EH (cell line): ENCODE data around the gene ZBTB20.
A peak's percentile ranks its signal among the peaks of the same experiment; 100 is the strongest.

Source experiments
- DNase-seq: peaks from one replicate; pipeline ENCODE4 v3.0.0-alpha.2; 2015; ENCODE audit warnings: low read depth

The ZBTB20 gene

DNA sequence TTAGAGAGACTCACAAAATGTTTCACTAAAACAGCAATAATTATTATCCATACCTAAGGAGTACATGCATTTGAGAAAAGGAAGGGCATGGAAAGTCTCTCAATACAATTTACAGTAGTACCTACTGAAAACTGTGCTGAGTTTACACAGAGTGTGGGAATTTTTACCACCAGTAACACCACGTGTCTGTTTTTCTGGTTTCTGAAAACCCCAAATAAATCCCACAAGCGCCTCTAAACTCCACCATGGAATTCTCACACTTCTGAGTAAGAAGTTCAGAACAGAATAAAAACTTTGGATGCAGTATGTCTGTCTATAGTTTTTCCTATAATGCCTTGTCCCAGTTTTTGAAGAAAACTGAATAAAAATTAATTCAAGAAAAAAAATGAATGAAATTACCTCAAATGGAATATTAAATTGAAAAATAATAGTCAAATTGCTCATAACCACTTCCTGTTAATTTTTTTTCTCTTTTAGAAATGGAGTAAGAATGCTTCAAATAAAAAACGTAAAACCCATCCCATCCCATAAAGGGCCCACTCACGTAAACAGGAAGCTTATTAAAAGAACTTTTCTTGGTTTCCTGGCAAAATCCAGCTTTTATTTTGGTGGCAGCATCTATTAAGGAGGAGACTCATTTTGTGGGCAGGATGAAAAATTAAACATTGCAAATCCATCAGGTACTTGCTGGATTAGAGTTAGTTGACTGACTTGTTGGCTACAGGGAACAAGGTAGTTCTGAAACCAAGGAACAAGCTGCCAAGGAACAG lies 475.2 kb downstream of the ZBTB20 start:
- DNase-seq, result peak; percentile 22

DNA sequence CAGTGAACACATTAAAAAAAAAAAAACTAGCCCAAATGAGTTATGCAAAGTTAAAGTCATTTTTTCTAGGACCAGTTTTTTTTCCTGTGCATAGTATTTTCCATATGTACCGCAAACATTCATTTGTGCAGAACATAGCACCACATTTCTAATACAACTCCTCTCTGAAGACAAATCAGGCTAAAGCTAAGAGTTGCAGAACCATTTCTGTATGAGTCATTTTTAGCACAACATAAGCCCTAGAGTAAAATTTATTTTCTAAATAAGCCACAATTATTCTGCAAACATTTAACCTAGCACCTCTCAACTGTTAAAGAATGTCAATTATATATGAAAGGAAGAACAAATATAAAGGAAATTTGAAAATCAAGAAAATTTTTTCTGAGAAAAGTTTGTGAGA lies 477.5 kb downstream of the ZBTB20 start:
- peak; percentile 37 for DNase-seq

- DNase-seq, result no peak
Measured at GRCh38 chr3:114668099-114668498, 479.0 kb downstream of the ZBTB20 start.

DNA sequence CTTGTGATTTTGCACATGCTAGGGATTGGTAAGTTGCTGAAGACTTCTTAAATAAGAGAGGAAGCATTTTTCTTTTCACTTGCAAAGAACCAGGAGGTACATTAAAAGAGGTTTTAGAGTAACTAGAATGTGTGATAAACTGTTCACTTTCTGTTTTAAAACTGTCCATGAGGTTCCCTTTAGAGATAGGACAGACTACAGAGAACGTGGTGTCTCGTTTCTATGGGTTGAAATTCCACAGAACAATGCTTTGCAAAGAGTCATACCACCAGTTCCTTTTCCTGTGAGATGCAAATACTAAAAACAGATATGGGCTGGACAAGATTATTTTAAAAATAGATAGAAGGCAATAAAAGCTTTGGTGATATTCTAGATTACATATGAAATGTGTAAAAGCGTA lies 480.5 kb downstream of the ZBTB20 start:
- no peak for DNase-seq

- DNase-seq, result peak; percentile 39
Measured at GRCh38 chr3:114664006-114664405, 483.1 kb downstream of the ZBTB20 start.

DNA sequence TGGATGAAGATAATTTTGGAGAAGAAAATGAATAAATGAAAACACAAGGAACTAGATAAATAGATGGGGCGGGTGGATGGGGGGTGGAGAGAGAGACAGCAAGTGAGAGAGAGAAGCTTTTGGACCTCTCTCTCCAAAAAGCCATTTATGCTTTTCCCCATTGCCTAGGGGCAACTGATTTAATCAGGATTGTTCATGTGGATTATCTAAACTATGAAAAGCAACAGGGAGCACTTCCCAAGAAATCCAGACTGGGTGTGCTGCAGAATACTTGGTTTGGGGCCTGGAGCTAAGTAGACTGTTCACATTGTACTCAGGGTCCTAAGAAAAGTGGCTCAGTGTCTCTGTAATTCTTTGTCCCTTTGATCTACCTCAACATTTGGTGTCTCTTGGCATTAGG lies 486.3 kb downstream of the ZBTB20 start:
- peak; percentile 48 for DNase-seq

DNA sequence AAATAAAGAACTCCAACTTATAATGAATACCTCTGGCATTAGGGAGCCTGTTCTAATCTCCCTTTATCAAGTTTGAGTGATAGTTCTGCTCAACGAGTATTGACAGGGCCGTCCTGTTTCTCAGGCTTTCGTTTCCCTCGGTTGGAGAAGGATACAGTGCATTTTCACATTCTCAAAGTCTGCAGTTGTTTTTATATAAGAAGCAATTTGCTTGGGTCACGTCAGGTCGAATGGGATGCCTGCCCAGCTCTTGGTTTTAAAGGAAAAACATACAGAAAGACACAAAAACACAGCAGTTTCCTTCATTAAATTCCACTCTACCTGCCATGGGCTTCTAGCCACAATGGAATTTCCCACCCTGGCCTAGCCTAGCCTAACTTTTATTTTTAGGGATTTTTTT lies 487.0 kb downstream of the ZBTB20 start:
- peak; percentile 81 for DNase-seq

DNA sequence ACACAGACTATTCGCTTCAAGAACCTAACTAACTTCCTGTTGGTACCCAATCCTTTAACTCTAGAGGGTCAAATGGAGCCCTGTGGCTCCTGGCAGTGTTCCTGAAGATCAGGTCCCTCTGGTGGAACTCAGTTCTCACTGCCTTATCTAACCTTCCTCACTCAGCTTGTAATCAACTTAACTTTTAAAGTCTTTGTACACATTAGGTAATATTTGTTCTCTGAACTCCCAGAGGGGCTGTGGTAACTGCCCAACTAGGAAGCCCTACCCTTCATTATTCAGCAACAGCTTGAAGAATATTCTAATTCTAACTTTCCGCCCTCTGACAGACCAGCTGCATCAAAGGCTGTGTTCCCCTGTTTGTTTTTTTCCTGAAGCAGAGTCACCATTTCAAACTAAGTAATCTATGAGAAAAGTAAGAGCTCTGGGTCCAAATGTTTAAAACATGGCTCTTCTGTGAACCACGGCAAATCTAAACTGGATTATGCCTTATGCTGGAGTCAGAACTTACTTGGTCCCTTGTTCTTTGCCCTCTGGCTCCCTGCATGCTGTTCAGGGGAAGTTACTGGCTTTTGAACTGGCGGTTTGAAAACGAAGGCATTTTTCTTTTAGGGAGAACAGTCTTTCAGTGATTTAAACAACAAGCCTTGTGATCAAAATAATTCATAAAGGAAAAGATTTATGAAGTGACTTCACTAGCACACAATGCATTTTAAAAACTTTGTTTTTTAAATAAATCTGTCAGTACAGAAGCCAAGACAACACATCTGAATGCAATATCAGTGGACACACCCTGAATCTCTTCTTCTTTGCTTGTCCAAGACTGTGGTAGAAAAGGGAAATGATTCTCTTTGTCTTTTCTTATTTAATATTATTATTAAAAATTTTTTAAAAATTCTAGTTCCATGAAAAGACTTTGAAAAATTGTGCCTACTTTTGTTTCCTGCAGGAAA lies 487.7 kb downstream of the ZBTB20 start:
- DNase-seq, result no peak

DNA sequence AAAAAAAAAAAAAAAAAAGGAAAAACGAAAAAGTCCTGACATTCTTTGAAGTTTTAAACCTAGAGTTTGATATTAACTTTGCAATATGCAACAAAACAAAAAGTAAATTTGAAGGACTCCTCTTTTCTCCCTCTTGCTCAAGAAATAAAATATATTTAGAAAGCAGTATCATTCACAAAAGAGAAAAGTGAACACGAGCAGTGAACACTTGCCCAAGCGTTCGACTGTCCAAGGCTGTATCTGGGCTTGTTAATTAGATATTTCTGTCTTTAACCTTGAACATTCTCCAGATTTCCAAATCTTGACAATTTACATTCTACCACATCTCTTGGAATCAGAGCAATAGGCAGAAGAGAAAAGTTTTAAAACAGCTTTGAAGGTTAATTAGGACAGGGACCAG lies 495.5 kb downstream of the ZBTB20 start:
- no peak for DNase-seq

DNA sequence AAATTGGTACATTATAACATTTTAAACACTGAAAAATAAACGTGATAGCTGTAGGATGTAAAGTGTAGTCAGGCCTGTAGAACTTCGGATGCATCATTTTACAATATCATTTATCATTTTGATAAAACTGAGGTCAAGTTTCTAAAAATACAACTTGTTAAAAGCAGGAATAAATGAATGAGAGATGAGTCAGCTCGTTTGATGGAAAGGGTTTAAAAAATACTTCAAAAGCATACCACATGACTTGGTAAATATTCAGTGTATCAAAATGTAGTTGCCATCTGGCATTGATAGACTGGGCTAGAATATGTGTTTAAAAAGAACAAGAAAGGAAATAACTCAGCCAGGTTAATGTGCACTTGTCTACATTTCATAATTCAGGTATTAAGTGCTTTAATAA lies 496.3 kb downstream of the ZBTB20 start:
- peak; percentile 75 for DNase-seq

- peak; percentile 74 for DNase-seq
Measured at GRCh38 chr3:114649331-114649730, 497.8 kb downstream of the ZBTB20 start.

GRCh38 chr3:114646526-114646925 lies 500.6 kb downstream of the ZBTB20 start:
- DNase-seq, result no peak

DNA sequence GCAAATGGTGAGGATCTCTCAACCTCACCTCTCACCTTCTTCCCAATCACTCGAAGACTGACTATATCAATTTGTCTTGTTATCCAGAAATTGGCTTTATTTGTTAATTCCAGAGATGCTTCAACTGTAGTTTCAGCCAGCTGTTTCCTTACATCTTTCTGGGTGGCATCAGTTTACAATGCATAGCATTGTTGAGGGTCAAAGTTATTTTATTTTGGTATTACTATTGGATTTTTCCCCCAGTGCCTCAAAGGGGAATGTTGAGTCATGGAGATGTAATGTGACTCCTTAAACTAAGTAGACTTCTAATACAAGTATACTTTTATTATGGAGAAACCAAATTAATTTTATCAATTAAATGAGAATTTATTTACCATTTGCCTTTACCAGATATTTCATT lies 501.7 kb downstream of the ZBTB20 start:
- DNase-seq, result peak; percentile 58

- DNase-seq, result no peak
Measured at GRCh38 chr3:114644367-114644766, 502.7 kb downstream of the ZBTB20 start.

- DNase-seq, result no peak
Measured at GRCh38 chr3:114642951-114643741, 503.9 kb downstream of the ZBTB20 start.

GRCh38 chr3:114640126-114640525 lies 507.0 kb downstream of the ZBTB20 start:
- no peak for DNase-seq

- DNase-seq, result no peak
Measured at GRCh38 chr3:114639171-114639570, 507.9 kb downstream of the ZBTB20 start.

GRCh38 chr3:114635878-114636277 lies 511.2 kb downstream of the ZBTB20 start:
- no peak for DNase-seq

GRCh38 chr3:114634635-114635034 lies 512.5 kb downstream of the ZBTB20 start:
- no peak for DNase-seq

GRCh38 chr3:114632757-114633424 lies 514.2 kb downstream of the ZBTB20 start:
- no peak for DNase-seq

DNA sequence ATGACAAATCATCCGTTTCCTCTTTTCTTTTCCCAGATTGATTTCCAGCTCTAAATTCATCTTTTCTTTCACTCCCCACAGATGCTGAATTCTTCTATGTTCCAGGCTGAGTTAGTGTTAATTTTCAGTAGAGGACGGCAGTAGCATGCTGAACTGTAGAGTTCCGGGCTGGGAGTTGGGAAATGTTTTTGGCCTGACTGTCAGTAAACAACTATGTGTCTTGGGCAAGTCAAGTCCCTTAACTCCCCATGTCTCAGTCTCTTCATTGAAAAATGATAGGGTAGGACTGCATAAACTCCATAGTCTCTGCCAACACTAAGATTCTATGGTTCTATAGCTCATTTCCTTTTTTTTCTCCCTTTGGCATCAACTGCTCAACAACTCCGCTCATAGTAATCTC lies 519.3 kb downstream of the ZBTB20 start:
- DNase-seq, result peak; percentile 64

DNA sequence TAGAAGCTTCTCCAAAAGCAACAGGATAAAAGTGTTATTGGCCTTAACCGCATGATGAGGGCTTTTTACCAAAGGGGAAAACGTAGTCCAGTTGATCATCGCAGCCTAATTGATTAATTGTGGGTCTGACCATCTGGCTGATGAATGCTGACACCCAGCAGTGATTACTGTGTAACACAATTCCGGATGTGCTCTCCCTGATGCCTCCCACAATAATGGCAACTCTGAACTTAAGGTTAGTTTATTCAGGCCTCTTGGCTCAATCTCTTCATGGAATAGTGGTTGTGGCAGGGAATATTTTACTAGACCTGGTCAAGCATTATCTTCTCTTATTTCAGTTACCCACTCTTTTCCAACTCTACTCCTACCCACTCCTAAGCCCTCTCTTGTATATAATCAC lies 520.3 kb downstream of the ZBTB20 start:
- DNase-seq, result no peak
